Lung microvascular endothelial cell (primary cell): ENCODE measurements around the gene PPP1R3F. TPM values are rescaled to one million over a fixed set of nuclear protein-coding genes. Genes with fewer than 3 reads are reported as not detected.
A peak's percentile ranks its signal among the peaks of the same experiment; 100 is the strongest.

Source experiments
- DNase-seq, 2 donors: peaks; one replicate each; pipeline versions ENCODE4 v3.0.0 to v3.0.0-alpha.2; 2010; ENCODE audit warnings: low read depth in 2 of 2
- total RNA-seq: library from RNA; depleted of rRNA; stranded (reverse); fragments of >200 nt; gene quantifications from 2 replicates; pipeline ENCODE4 v1.2.1, GENCODE V29; 2014

PPP1R3F gene
- 1.3 and 4.6 TPM in 2 replicates for total RNA-seq

- no peak for DNase-seq
Observed at GRCh38 chrX:49269767-49270248, at the start of gene PPP1R3F. TSS of gene PPP1R3F (plus strand) at chrX:49269793. CDS start at chrX:49269870, 77 bp downstream.

- DNase-seq: no peak
Observed at GRCh38 chrX:49220100-49220499, 49.5 kb upstream of the PPP1R3F start.

- DNase-seq: no peak
Observed at GRCh38 chrX:49221868-49222267, 47.7 kb upstream of the PPP1R3F start.

- DNase-seq: no peak
Observed at GRCh38 chrX:49225858-49226257, 43.7 kb upstream of the PPP1R3F start.

- DNase-seq: no peak
Observed at GRCh38 chrX:49226946-49227345, 42.6 kb upstream of the PPP1R3F start.

GRCh38 chrX:49227726-49228125, 41.9 kb upstream of the PPP1R3F start:
- no peak for DNase-seq

- no peak for DNase-seq
Observed at GRCh38 chrX:49228185-49228584, 41.4 kb upstream of the PPP1R3F start.

GRCh38 chrX:49230500-49231232, 38.9 kb upstream of the PPP1R3F start:
- DNase-seq: no peak

GRCh38 chrX:49231333-49232000, 38.1 kb upstream of the PPP1R3F start:
- no peak for DNase-seq

GRCh38 chrX:49232525-49232924, 37.1 kb upstream of the PPP1R3F start:
- no peak for DNase-seq

GRCh38 chrX:49233176-49233575, 36.4 kb upstream of the PPP1R3F start, which contains the start of gene CACNA1F:
TSS of gene CACNA1F (minus strand) at chrX:49233340. CDS start at chrX:49233309, 31 bp downstream.
- DNase-seq: no peak

GRCh38 chrX:49233887-49234555, 35.6 kb upstream of the PPP1R3F start:
- DNase-seq: no peak

GRCh38 chrX:49237060-49237459, 32.5 kb upstream of the PPP1R3F start:
- DNase-seq: no peak

- no peak for DNase-seq
Observed at GRCh38 chrX:49238735-49239134, 30.9 kb upstream of the PPP1R3F start.

GRCh38 chrX:49242545-49243066, 27.0 kb upstream of the PPP1R3F start:
- peak in 1 of 2 donors; percentile 8 for DNase-seq

GRCh38 chrX:49243166-49243565, 26.4 kb upstream of the PPP1R3F start:
- DNase-seq: no peak

GRCh38 chrX:49244207-49244606, 25.4 kb upstream of the PPP1R3F start:
- DNase-seq: no peak

- no peak for DNase-seq
Observed at GRCh38 chrX:49246541-49246940, 23.1 kb upstream of the PPP1R3F start.

- no peak for DNase-seq
Observed at GRCh38 chrX:49247346-49247745, 22.2 kb upstream of the PPP1R3F start.

GRCh38 chrX:49247916-49248811, 21.4 kb upstream of the PPP1R3F start:
- DNase-seq: no peak

GRCh38 chrX:49249071-49249470, 20.5 kb upstream of the PPP1R3F start:
- DNase-seq: no peak
